ENCODE measurements around the gene LPAR1. TPM values are rescaled to one million over a fixed set of nuclear protein-coding genes. Genes with fewer than 3 reads are reported as not detected.
"Not testable (repeated sequence)": the region's sequence is repeated elsewhere in the genome, so short reads cannot be mapped to it uniquely, and the experiment has no call there.

The LPAR1 gene
- total RNA-seq, 3 donors from 2014 or later, result 0.13 to 0.22 (median 0.15) TPM

GRCh38 chr9:110890416-110890815 lies 147.9 kb downstream of the LPAR1 start:
- no peak overlapping the region for H3K4me3 Mint-ChIP-seq
- no peak for DNase-seq
- H3K4me1 Mint-ChIP-seq (ENCODE audit: low read depth), result no peaks in the 10 kb centered on the region
- no peaks in the 10 kb centered on the region for H3K36me3 Mint-ChIP-seq (ENCODE audit: insufficient read depth)
- no peak for ATAC-seq
- no peaks in the 10 kb centered on the region for H3K27me3 Mint-ChIP-seq (ENCODE audit: low read depth)
- H3K9me3 Mint-ChIP-seq, result no peaks in the 10 kb centered on the region

GRCh38 chr9:110887276-110887675 lies 151.0 kb downstream of the LPAR1 start:
- no peak for DNase-seq
- Mint-ChIP-seq H3K36me3 (ENCODE audit: insufficient read depth) (no peaks in the 10 kb centered on the region), H3K4me3 (no peak overlapping the region), H3K4me1 (ENCODE audit: low read depth) (no peaks in the 10 kb centered on the region), H3K9me3 (no peaks in the 10 kb centered on the region), H3K27me3 (ENCODE audit: low read depth) (no peaks in the 10 kb centered on the region)
- no peak for ATAC-seq

GRCh38 chr9:110886832-110887231 lies 151.4 kb downstream of the LPAR1 start:
- Mint-ChIP-seq H3K4me1 (ENCODE audit: low read depth) (no peaks in the 10 kb centered on the region), H3K4me3 (no peak overlapping the region), H3K9me3 (no peaks in the 10 kb centered on the region), H3K36me3 (ENCODE audit: insufficient read depth) (no peaks in the 10 kb centered on the region), H3K27me3 (ENCODE audit: low read depth) (no peaks in the 10 kb centered on the region)
- DNase-seq, result no peak
- no peak for ATAC-seq

- H3K9me3 Mint-ChIP-seq, result no peaks in the 10 kb centered on the region
- no peaks in the 10 kb centered on the region for H3K27me3 Mint-ChIP-seq (ENCODE audit: low read depth)
- no peak for ATAC-seq
- H3K4me1 Mint-ChIP-seq (ENCODE audit: low read depth), result no peaks in the 10 kb centered on the region
- no peak for DNase-seq
- no peak overlapping the region for H3K4me3 Mint-ChIP-seq
- H3K36me3 Mint-ChIP-seq (ENCODE audit: insufficient read depth), result no peaks in the 10 kb centered on the region
These were observed 158.1 kb downstream of the LPAR1 start for GRCh38 chr9:110880189-110880588.

GRCh38 chr9:110877374-110877773 lies 160.9 kb downstream of the LPAR1 start:
- Mint-ChIP-seq H3K36me3 (ENCODE audit: insufficient read depth) (no peaks in the 10 kb centered on the region), H3K4me3 (no peak overlapping the region)
- ATAC-seq, result no peak

GRCh38 chr9:110876929-110877328 lies 161.3 kb downstream of the LPAR1 start:
- H3K36me3 Mint-ChIP-seq (ENCODE audit: insufficient read depth), result no peaks in the 10 kb centered on the region
- ATAC-seq, result no peak
- no peak for DNase-seq
- H3K9me3 Mint-ChIP-seq, result no peaks in the 10 kb centered on the region
- H3K4me3 Mint-ChIP-seq, result no peak overlapping the region
- no peaks in the 10 kb centered on the region for H3K27me3 Mint-ChIP-seq (ENCODE audit: low read depth)
- H3K4me1 Mint-ChIP-seq (ENCODE audit: low read depth), result no peaks in the 10 kb centered on the region

More at GRCh38 chr9:110877374-110877773, 160.9 kb downstream of the LPAR1 start:
- no peak for DNase-seq
- H3K9me3 Mint-ChIP-seq, result no peaks in the 10 kb centered on the region
- H3K27me3 Mint-ChIP-seq (ENCODE audit: low read depth), result no peaks in the 10 kb centered on the region
- no peaks in the 10 kb centered on the region for H3K4me1 Mint-ChIP-seq (ENCODE audit: low read depth)

- ATAC-seq, result no peak
- no peaks in the 10 kb centered on the region for H3K27me3 Mint-ChIP-seq (ENCODE audit: low read depth)
- DNase-seq, result no peak
- no peak overlapping the region for H3K4me3 Mint-ChIP-seq
- H3K9me3 Mint-ChIP-seq, result peaks cover 2% of the 10 kb centered on the region
- no peaks in the 10 kb centered on the region for H3K4me1 Mint-ChIP-seq (ENCODE audit: low read depth)
- H3K36me3 Mint-ChIP-seq (ENCODE audit: insufficient read depth), result no peaks in the 10 kb centered on the region
These were observed 163.2 kb downstream of the LPAR1 start for GRCh38 chr9:110874963-110875674.

- DNase-seq, result no peak
- Mint-ChIP-seq H3K36me3 (ENCODE audit: insufficient read depth) (no peaks in the 10 kb centered on the region), H3K4me1 (ENCODE audit: low read depth) (no peaks in the 10 kb centered on the region), H3K9me3 (peaks cover 10% of the 10 kb centered on the region), H3K4me3 (no peak overlapping the region), H3K27me3 (ENCODE audit: low read depth) (no peaks in the 10 kb centered on the region)
- ATAC-seq, result no peak
These were observed 165.3 kb downstream of the LPAR1 start for GRCh38 chr9:110872920-110873319.

- H3K9me3 Mint-ChIP-seq, result peaks cover 10% of the 10 kb centered on the region
- no peaks in the 10 kb centered on the region for H3K36me3 Mint-ChIP-seq (ENCODE audit: insufficient read depth)
- DNase-seq (no peak), ATAC-seq (no peak)
- H3K4me1 Mint-ChIP-seq (ENCODE audit: low read depth), result no peaks in the 10 kb centered on the region
- H3K4me3 Mint-ChIP-seq, result no peak overlapping the region
- no peaks in the 10 kb centered on the region for H3K27me3 Mint-ChIP-seq (ENCODE audit: low read depth)
These were observed 166.5 kb downstream of the LPAR1 start for GRCh38 chr9:110871736-110872135.

GRCh38 chr9:110869931-110870330 lies 168.3 kb downstream of the LPAR1 start:
- Mint-ChIP-seq H3K27me3 (ENCODE audit: low read depth) (no peaks in the 10 kb centered on the region), H3K36me3 (ENCODE audit: insufficient read depth) (no peaks in the 10 kb centered on the region), H3K9me3 (peaks cover 10% of the 10 kb centered on the region), H3K4me1 (ENCODE audit: low read depth) (no peaks in the 10 kb centered on the region), H3K4me3 (no peak overlapping the region)
- no peak for ATAC-seq
- no peak for DNase-seq

GRCh38 chr9:110864011-110864410 lies 174.3 kb downstream of the LPAR1 start:
- H3K9me3 Mint-ChIP-seq, result peaks cover 17% of the 10 kb centered on the region
- H3K4me1 Mint-ChIP-seq (ENCODE audit: low read depth), result no peaks in the 10 kb centered on the region
- H3K27me3 Mint-ChIP-seq (ENCODE audit: low read depth), result no peaks in the 10 kb centered on the region
- no peak for ATAC-seq
- no peaks in the 10 kb centered on the region for H3K36me3 Mint-ChIP-seq (ENCODE audit: insufficient read depth)
- H3K4me3 Mint-ChIP-seq, result no peak overlapping the region
- DNase-seq, result no peak

GRCh38 chr9:110861370-110862110 lies 176.7 kb downstream of the LPAR1 start:
- H3K4me1 Mint-ChIP-seq (ENCODE audit: low read depth); H3K4me3 Mint-ChIP-seq; H3K36me3 Mint-ChIP-seq (ENCODE audit: insufficient read depth); DNase-seq; H3K27me3 Mint-ChIP-seq (ENCODE audit: low read depth); ATAC-seq: not testable (repeated sequence)
- H3K9me3 Mint-ChIP-seq, result peaks cover 22% of the 10 kb centered on the region

- Mint-ChIP-seq H3K4me3 (no peak overlapping the region), H3K36me3 (ENCODE audit: insufficient read depth) (no peaks in the 10 kb centered on the region), H3K9me3 (peaks cover 30% of the 10 kb centered on the region), H3K4me1 (ENCODE audit: low read depth) (no peaks in the 10 kb centered on the region), H3K27me3 (ENCODE audit: low read depth) (no peaks in the 10 kb centered on the region)
- ATAC-seq (no peak), DNase-seq (no peak)
These were observed 181.5 kb downstream of the LPAR1 start for GRCh38 chr9:110856772-110857171.

GRCh38 chr9:110850401-110851135 lies 187.7 kb downstream of the LPAR1 start:
- DNase-seq (no peak), ATAC-seq (no peak)
- Mint-ChIP-seq H3K27me3 (ENCODE audit: low read depth) (no peaks in the 10 kb centered on the region), H3K4me3 (no peak overlapping the region), H3K4me1 (ENCODE audit: low read depth) (no peaks in the 10 kb centered on the region), H3K36me3 (ENCODE audit: insufficient read depth) (no peaks in the 10 kb centered on the region), H3K9me3 (peaks cover 4% of the 10 kb centered on the region)

All from activated T-cell treated with anti-CD3 and anti-CD28 coated beads, Interleukin-2, amount 50 U/mL, for 4 hours (primary cell).